GM23248 (cell line): ENCODE measurements around the gene DPH1.

Source experiments
- EZH2 ChIP-seq: fragments of 200-600 bp; sonication (generic); IDR thresholded peaks from 2 replicates; pipeline ENCODE4 v1.6.1; 2018; ENCODE audit warnings: antibody characterized with exemption, mild to moderate bottlenecking; ENCODE audit not compliant: insufficient read depth, poor library complexity, severe bottlenecking
- EZH2phosphoT487 ChIP-seq: fragments of 200-600 bp; sonication (generic); IDR thresholded peaks from 2 replicates; pipeline ENCODE4 v1.6.1; 2018; ENCODE audit warnings: antibody characterized with exemption, moderate library complexity, mild to moderate bottlenecking, low read depth; ENCODE audit not compliant: insufficient read depth

GRCh38 chr17:2087597-2088211 is 57.8 kb downstream of the DPH1 start:
- TF ChIP-seq EZH2 (no peak), EZH2phosphoT487 (no peak)
